ENCODE data around the gene IRX3.

The IRX3 gene

GRCh38 chr16:54286366-54287130 lies at the start of gene IRX3:
Gene IRX3 (minus strand): TSS chr16:54286787. CDS start chr16:54286050, 737 bp downstream.
- TF ChIP-seq EZH2 (IDR thresholded peaks at IDR 0.05; ENCODE audit: borderline replicate concordance, low read depth, low read length, severe bottlenecking) (no peak), CTCF (IDR thresholded peaks at IDR 0.05; ENCODE audit: borderline replicate concordance, extremely low read depth, low read length, poor library complexity, severe bottlenecking) (no peak)
- Histone ChIP-seq H3K4me1 (ENCODE audit: insufficient read depth, low read length) (peaks cover 48% of the 10 kb centered on the region), H3K4me2 (ENCODE audit: insufficient read depth, low read length) (peak within 1 kb of the TSS; percentile 75), H3K27ac (ENCODE audit: low read length) (peak within 1 kb of the TSS; percentile 91), H3K9ac (ENCODE audit: low read depth, low read length) (peak within 1 kb of the TSS; percentile 99), H3K36me3 (ENCODE audit: insufficient read depth, low read length) (peaks cover 42% of the 10 kb centered on the region), H2AFZ (ENCODE audit: low read depth, low read length) (peak within 1 kb of the TSS; percentile 67), H4K20me1 (ENCODE audit: insufficient read depth, low read length) (peaks cover 31% of the 10 kb centered on the region), H3K79me2 (ENCODE audit: insufficient read depth, low read length) (peaks cover 64% of the 10 kb centered on the region), H3K27me3 (ENCODE audit: insufficient read depth, low read length, poor library complexity) (no peaks in the 10 kb centered on the region), H3K4me3 (ENCODE audit: low read depth in 1 of 2, low read length in 2 of 2) (peak within 1 kb of the TSS; percentile 45 to 71), H3K9me3 (ENCODE audit: insufficient read depth, low read length, severe bottlenecking) (no peaks in the 10 kb centered on the region)
- ATAC-seq (ENCODE audit: insufficient read depth, low read depth) (peak; percentile 65), DNase-seq (peak; percentile 95)

- no peaks in the 10 kb centered on the region for H3K4me1 ChIP-seq (ENCODE audit: insufficient read depth, low read length)
- H3K79me2 ChIP-seq (ENCODE audit: insufficient read depth, low read length): no peaks in the 10 kb centered on the region
- H4K20me1 ChIP-seq (ENCODE audit: insufficient read depth, low read length): no peaks in the 10 kb centered on the region
- no peak overlapping the region for H3K9ac ChIP-seq (ENCODE audit: low read depth, low read length)
- no peaks in the 10 kb centered on the region for H3K9me3 ChIP-seq (ENCODE audit: insufficient read depth, low read length, severe bottlenecking)
- no peak overlapping the region for H3K27ac ChIP-seq (ENCODE audit: low read length)
- no peak for DNase-seq
- no peak overlapping the region for H3K4me2 ChIP-seq (ENCODE audit: insufficient read depth, low read length)
- TF ChIP-seq CTCF (IDR thresholded peaks at IDR 0.05; ENCODE audit: borderline replicate concordance, extremely low read depth, low read length, poor library complexity, severe bottlenecking) (no peak), EZH2 (IDR thresholded peaks at IDR 0.05; ENCODE audit: borderline replicate concordance, low read depth, low read length, severe bottlenecking) (no peak)
- H3K36me3 ChIP-seq (ENCODE audit: insufficient read depth, low read length): no peaks in the 10 kb centered on the region
- no peak overlapping the region for H2AFZ ChIP-seq (ENCODE audit: low read depth, low read length)
- no peak overlapping the region for H3K4me3 ChIP-seq (ENCODE audit: low read depth in 1 of 2, low read length in 2 of 2)
- no peak for ATAC-seq (ENCODE audit: insufficient read depth, low read depth)
- no peaks in the 10 kb centered on the region for H3K27me3 ChIP-seq (ENCODE audit: insufficient read depth, low read length, poor library complexity)
These were observed 48.6 kb upstream of the IRX3 start for GRCh38 chr16:54335230-54335629.

- no peaks in the 10 kb centered on the region for H3K4me1 ChIP-seq (ENCODE audit: insufficient read depth, low read length)
- H4K20me1 ChIP-seq (ENCODE audit: insufficient read depth, low read length): no peaks in the 10 kb centered on the region
- H3K36me3 ChIP-seq (ENCODE audit: insufficient read depth, low read length): no peaks in the 10 kb centered on the region
- no peak for DNase-seq
- no peaks in the 10 kb centered on the region for H3K79me2 ChIP-seq (ENCODE audit: insufficient read depth, low read length)
- no peak for ATAC-seq (ENCODE audit: insufficient read depth, low read depth)
- no peak overlapping the region for H3K27ac ChIP-seq (ENCODE audit: low read length)
- no peak overlapping the region for H3K9ac ChIP-seq (ENCODE audit: low read depth, low read length)
- H2AFZ ChIP-seq (ENCODE audit: low read depth, low read length): no peak overlapping the region
- H3K9me3 ChIP-seq (ENCODE audit: insufficient read depth, low read length, severe bottlenecking): no peaks in the 10 kb centered on the region
- H3K27me3 ChIP-seq (ENCODE audit: insufficient read depth, low read length, poor library complexity): no peaks in the 10 kb centered on the region
- no peak overlapping the region for H3K4me2 ChIP-seq (ENCODE audit: insufficient read depth, low read length)
- no peak for TF ChIP-seq EZH2 (IDR thresholded peaks at IDR 0.05; ENCODE audit: borderline replicate concordance, low read depth, low read length, severe bottlenecking)
- TF ChIP-seq CTCF (IDR thresholded peaks at IDR 0.05; ENCODE audit: borderline replicate concordance, extremely low read depth, low read length, poor library complexity, severe bottlenecking): no peak
- no peak overlapping the region for H3K4me3 ChIP-seq (ENCODE audit: low read depth in 1 of 2, low read length in 2 of 2)
These were observed 47.6 kb upstream of the IRX3 start for GRCh38 chr16:54334208-54334607.
